Mucosa of descending colon (tissue), 3 donors: ENCODE data around the gene CAPN5. TPM values are rescaled to one million over a fixed set of nuclear protein-coding genes. Genes with fewer than 3 reads are reported as not detected.
"Not testable (repeated sequence)": the region's sequence is repeated elsewhere in the genome, so short reads cannot be mapped to it uniquely, and the experiment has no call there.

ENCODE experiments used
- ATAC-seq: fragments of 200-7000 bp; cut with Tn5 transposase; one replicate; pipeline ENCODE4 v1.9.1; 2020; ENCODE audit warnings: mild to moderate bottlenecking, moderate library complexity
- DNase-seq, 3 donors: peaks; one replicate each; pipeline ENCODE4 v3.0.0-alpha.2; 2020
- H3K36me3 ChIP-seq: fragments of 200-600 bp; one replicate; pipeline ENCODE4 v1.8.0; 2021; ENCODE audit warnings: low read depth, mild to moderate bottlenecking
- H3K4me1 ChIP-seq: fragments of 200-600 bp; one replicate; pipeline ENCODE4 v1.8.0; 2021; ENCODE audit warnings: low read depth, mild to moderate bottlenecking
- H3K4me3 ChIP-seq: fragments of 200-600 bp; one replicate; pipeline ENCODE4 v1.8.0; 2021; ENCODE audit warnings: mild to moderate bottlenecking
- H3K9me3 ChIP-seq: fragments of 200-600 bp; one replicate; pipeline ENCODE4 v1.8.0; 2021; ENCODE audit warnings: mild to moderate bottlenecking
- intact Hi-C, 2 donors: fragments of 100-400 bp; cut with DNase I in 1 of 2; cut with micrococcal nuclease in 1 of 2; formaldehyde crosslinking; loops; one replicate each; pipeline versions ENCODE4 v1.11.0 to v1.11.1; 2022; cut with DNase I, micrococcal nuclease
- total RNA-seq, 3 donors: library from RNA; stranded (reverse); fragmentation: NEBNext Ultra II Directional in 2 of 3; extraction: Animal tissue kit (Norgen Biotek cat#: 25700) in 2 of 3; gene quantifications; one replicate each; pipeline versions ENCODE4 v1.2.1 to v1.2.4, GENCODE V29; 2021 to 2023
- TF ChIP-seq, protein P1 (sequence below): fragments of 200-600 bp; IDR thresholded peaks from one replicate; pipeline ENCODE4 v1.8.0; 2022; ENCODE audit warnings: antibody characterized with exemption, mild to moderate bottlenecking
- donor health status: DM: no; HTN: no; CAD: no; lungs with moderate emphysema.
- donor health status: DM: no; HTN: no; CAD: no.
- donor health status: DM: no; HTN: yes; CAD: no.

Gene CAPN5
- total RNA-seq, 3 donors from 2014 or later = 142 to 351 (median 253) TPM

DNA sequence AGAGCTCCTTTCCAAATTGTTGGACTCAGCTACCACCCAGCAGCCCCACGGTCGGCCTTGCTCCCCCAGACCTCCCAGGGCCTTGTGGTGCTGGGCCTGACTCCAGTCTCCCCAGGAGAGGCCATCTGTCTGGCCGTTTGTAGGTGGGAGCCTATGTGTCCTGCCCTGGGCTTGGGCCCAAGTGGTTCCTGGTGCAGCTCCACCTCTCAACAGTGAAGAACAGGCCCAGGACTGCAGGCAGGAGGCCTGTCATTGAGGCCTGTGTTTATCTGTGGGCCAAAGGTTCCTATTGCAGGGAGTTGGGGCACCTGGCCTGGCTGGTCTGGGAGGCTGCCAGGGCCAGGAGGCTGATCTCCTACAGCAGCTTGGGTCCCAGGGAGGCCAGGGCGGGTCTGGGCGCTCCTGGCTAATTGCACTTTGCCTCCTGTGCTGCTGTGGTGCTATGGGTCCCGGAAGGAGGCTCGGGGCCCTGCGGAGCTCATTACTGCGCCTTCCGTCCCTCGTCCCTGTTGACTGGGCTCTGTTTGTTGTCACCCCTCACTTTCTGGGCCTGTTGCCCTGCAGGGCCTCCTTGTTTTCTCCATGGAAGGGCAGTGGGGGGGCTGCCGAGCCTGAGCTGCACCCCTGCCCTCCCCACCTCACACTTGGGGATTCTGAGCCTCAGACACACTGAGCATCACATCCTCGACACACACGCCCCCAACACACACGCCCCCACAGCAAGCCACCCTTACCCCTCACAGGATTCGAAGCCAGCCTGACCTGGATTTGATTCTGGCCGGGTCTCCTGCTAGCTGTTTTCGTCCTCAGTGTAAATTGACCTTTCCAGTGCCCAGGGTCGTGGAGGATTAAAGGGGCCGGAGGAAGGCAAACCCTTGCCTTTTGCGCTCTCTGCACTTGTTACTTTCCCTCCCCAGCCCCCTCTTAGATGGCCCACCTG lies 29.1 kb downstream of the CAPN5 start:
- H3K36me3 ChIP-seq = no peaks in the 10 kb centered on the region
- H3K4me1 ChIP-seq = peaks cover 33% of the 10 kb centered on the region
- ATAC-seq = peak; percentile 90

DNA sequence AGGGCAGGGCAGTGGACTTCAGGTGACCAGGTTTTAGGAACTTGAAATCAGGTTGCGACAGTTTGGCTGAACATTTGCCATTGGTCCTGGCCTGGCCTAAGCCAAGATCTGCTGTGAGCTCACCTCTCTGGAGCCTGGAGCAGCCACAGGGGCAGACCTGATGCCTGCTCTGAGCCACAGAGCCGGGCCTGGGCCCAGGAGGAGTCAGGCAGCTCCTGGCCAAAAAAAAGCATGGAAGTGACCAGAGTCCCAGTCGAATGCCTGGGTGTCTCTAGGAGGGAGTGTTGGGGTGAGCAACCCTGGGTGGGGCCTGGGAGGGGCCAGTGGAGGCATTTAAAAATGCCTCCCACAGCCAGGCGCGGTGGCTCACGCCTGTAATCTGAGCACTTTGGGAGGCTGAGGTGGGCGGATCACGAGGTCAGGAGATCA lies 29.8 kb downstream of the CAPN5 start:
- ATAC-seq (peak; percentile 11), DNase-seq (peak in 2 of 3 donors; percentile 57)
- H3K36me3 ChIP-seq = no peaks in the 10 kb centered on the region
- TF ChIP-seq, protein P1, sequence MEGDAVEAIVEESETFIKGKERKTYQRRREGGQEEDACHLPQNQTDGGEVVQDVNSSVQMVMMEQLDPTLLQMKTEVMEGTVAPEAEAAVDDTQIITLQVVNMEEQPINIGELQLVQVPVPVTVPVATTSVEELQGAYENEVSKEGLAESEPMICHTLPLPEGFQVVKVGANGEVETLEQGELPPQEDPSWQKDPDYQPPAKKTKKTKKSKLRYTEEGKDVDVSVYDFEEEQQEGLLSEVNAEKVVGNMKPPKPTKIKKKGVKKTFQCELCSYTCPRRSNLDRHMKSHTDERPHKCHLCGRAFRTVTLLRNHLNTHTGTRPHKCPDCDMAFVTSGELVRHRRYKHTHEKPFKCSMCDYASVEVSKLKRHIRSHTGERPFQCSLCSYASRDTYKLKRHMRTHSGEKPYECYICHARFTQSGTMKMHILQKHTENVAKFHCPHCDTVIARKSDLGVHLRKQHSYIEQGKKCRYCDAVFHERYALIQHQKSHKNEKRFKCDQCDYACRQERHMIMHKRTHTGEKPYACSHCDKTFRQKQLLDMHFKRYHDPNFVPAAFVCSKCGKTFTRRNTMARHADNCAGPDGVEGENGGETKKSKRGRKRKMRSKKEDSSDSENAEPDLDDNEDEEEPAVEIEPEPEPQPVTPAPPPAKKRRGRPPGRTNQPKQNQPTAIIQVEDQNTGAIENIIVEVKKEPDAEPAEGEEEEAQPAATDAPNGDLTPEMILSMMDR = no peak
- intact Hi-C loops = no loop called here
- H3K9me3 ChIP-seq = no peaks in the 10 kb centered on the region
- H3K4me1 ChIP-seq = peaks cover 25% of the 10 kb centered on the region
- H3K4me3 ChIP-seq = no peak overlapping the region

More for the DNA sequence above, 29.1 kb downstream of the CAPN5 start:
- peak; percentile 91 to 94 (median 93) for DNase-seq
- TF ChIP-seq, protein P1 = no peak
- Histone ChIP-seq H3K4me3 (no peak overlapping the region), H3K9me3 (no peaks in the 10 kb centered on the region)
- intact Hi-C loops = no loop called here

DNA sequence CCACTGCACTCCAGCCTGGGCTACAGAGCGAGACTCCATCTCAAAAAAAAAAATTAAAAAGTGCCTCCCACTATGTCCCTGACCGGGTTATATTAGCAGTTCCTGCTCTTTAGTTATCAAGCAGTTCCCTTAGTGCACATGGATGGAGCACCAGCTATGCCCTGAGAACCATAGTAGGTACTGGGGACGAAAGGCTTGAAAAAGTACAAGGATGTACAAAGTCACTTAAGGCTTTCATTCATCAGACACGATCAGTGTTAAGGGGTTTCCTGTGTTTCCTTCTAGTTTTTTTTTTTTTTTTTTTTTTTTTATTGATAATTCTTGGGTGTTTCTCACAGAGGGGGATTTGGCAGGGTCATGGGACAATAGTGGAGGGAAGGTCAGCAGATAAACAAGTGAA lies 30.4 kb downstream of the CAPN5 start:
- H3K36me3 ChIP-seq, intact Hi-C loops, ATAC-seq, H3K4me3 ChIP-seq, H3K9me3 ChIP-seq, DNase-seq: not testable (repeated sequence)
- H3K4me1 ChIP-seq = peaks cover 25% of the 10 kb centered on the region

DNA sequence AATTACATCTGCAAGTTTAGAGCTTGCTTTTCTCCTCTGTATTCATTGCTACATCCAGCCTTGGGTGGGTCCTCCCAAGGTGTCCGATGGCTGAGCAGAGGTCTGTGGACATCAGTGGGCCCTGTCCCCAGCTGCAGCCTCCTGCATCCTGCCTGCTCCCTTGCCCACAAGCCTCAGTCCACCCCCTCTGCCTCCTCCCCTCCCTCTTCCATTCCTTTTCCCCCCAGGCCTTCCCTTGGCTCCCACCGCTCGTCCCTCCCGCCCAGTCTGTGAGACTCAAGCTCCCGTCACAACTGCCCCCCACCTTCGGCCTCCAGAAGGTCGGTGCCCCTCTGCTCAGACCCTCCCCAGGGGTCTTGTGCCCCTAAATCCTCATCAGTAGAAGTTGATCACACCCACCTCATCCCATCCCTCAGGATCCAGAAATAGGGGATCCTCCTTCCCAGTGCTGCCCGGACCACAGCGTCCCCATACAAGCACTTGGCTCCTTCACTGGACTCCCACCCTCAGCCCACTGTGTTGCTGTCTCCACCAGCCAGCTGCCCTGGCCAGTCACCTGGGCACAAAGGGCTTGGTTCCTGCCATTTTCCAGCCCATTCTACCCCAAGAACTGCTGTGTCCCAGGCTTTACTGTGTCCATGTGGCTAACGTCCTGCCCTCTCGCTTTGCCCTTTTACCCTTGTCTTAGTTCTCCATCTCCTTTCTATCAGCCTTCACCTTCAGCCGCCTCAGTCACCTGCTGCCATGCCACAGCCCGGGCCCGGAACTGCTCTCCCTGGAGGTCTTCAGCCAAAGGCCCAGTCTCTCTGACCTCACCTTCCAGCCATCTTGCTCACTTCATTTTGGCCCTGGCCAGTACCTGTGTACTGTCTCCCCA lies 33.6 kb downstream of the CAPN5 start:
- H3K9me3 ChIP-seq = no peaks in the 10 kb centered on the region
- intact Hi-C loops = no loop called here
- TF ChIP-seq, protein P1 = no peak
- peak in 1 of 3 donors; percentile 40 for DNase-seq
- ATAC-seq = no peak
- H3K4me3 ChIP-seq = no peak overlapping the region
- peaks cover 26% of the 10 kb centered on the region for H3K4me1 ChIP-seq
- H3K36me3 ChIP-seq = no peaks in the 10 kb centered on the region

DNA sequence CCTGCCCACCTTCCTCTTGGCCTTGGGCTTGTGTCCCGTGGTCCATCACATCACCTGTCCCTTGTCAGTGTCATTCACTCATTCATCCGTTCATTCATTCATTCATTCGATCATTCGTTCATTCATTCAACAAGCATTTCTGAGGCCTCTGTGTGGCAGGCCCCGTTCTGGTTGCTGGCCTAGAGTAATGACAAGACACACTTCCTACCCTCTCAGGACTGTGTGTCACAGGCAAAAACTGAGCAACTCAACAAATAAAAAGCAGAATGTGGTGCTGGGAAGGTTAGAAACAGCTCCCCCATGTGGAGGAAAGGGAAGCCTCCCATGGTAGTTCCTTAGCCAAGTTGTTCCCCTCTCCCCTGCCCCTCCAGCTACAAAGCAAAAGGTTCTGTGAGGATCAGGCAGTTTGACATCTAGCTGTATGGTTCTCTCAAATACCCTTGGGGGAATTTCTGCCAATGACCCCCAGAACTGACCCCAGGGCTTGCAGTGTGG lies 34.3 kb downstream of the CAPN5 start:
- Histone ChIP-seq H3K36me3 (no peaks in the 10 kb centered on the region), H3K4me3 (no peak overlapping the region), H3K4me1 (peaks cover 28% of the 10 kb centered on the region), H3K9me3 (no peaks in the 10 kb centered on the region)
- ATAC-seq (no peak), DNase-seq (no peak)
- TF ChIP-seq, protein P1 = no peak
- intact Hi-C loops = no loop called here
